Stimulated activated CD4-positive, alpha-beta T cell treated with anti-CD3 and anti-CD28 coated beads, TNF-alpha, amount 100 ng/mL, for 24 hours (primary cell): ENCODE results near the gene MND1.
"Not testable (repeated sequence)": the region's sequence is repeated elsewhere in the genome, so short reads cannot be mapped to it uniquely, and the experiment has no call there.

Experiments
- DNase-seq, 3 experiments: peaks; one replicate each; pipeline ENCODE4 v3.0.0-alpha.2; 2020; ENCODE audit warnings: low read depth in 3 of 3

Gene MND1

GRCh38 chr4:153402366-153402765 is 57.9 kb downstream of the MND1 start:
- DNase-seq = no peak

- DNase-seq = no peak
These were observed 59.2 kb downstream of the MND1 start for GRCh38 chr4:153403726-153404125.

- no peak for DNase-seq
These were observed 63.4 kb downstream of the MND1 start for GRCh38 chr4:153407906-153408305.

GRCh38 chr4:153408932-153409331 is 64.4 kb downstream of the MND1 start:
- no peak for DNase-seq

GRCh38 chr4:153409412-153409811 is 64.9 kb downstream of the MND1 start:
- no peak for DNase-seq

GRCh38 chr4:153409924-153410501 is 65.5 kb downstream of the MND1 start:
- no peak for DNase-seq

- DNase-seq = no peak
These were observed 69.4 kb downstream of the MND1 start for GRCh38 chr4:153413842-153414241.

- DNase-seq = not testable (repeated sequence)
These were observed 72.0 kb downstream of the MND1 start for GRCh38 chr4:153416456-153416855.

GRCh38 chr4:153418121-153418520 is 73.6 kb downstream of the MND1 start:
- DNase-seq = no peak

- DNase-seq = no peak
These were observed 74.1 kb downstream of the MND1 start for GRCh38 chr4:153418558-153418957.

GRCh38 chr4:153419029-153419428 is 74.5 kb downstream of the MND1 start:
- DNase-seq = no peak

- DNase-seq = no peak
These were observed 75.3 kb downstream of the MND1 start for GRCh38 chr4:153419673-153420278.

GRCh38 chr4:153420361-153420760 is 75.9 kb downstream of the MND1 start:
- DNase-seq = no peak

GRCh38 chr4:153421941-153422340 is 77.5 kb downstream of the MND1 start:
- no peak for DNase-seq

- DNase-seq = no peak
These were observed 81.9 kb downstream of the MND1 start for GRCh38 chr4:153426207-153426885.

- no peak for DNase-seq
These were observed 83.0 kb downstream of the MND1 start for GRCh38 chr4:153427363-153428071.

GRCh38 chr4:153428941-153429475 is 84.5 kb downstream of the MND1 start:
- DNase-seq = no peak

- DNase-seq = peak; percentile 26 to 60 (median 53)
These were observed 88.7 kb downstream of the MND1 start for GRCh38 chr4:153432965-153433753.

GRCh38 chr4:153433754-153434105 is 89.2 kb downstream of the MND1 start:
- no peak for DNase-seq

GRCh38 chr4:153434190-153434589 is 89.7 kb downstream of the MND1 start:
- DNase-seq = no peak

- peak in 1 of 3 experiments; percentile 32 for DNase-seq
These were observed 94.6 kb downstream of the MND1 start for GRCh38 chr4:153438916-153439756.
